GM13977 (cell line): ENCODE data around the gene SPSB3.

Experiments used
- DNase-seq: peaks from one replicate; pipeline ENCODE4 v3.0.0; 2012; ENCODE audit warnings: low spot score
- in situ Hi-C: fragments of 300-500 bp; cut with MboI; formaldehyde crosslinking; loops from one replicate; pipeline ENCODE4 v1.12.0; 2022; ENCODE audit warnings: low sequenced_read_pairs, low pct_unique_long_range_greater_than_20kb, mixed read lengths, inconsistent platforms; ENCODE audit not compliant: unreplicated experiment
- TF ChIP-seq, protein P1 (sequence below): IDR thresholded peaks from 2 replicates; pipeline ENCODE4 v1.5.1; 2012; ENCODE audit warnings: mild to moderate bottlenecking, control low read depth; ENCODE audit not compliant: insufficient read depth; ENCODE audit errors: extremely low read depth, missing control alignments

Gene SPSB3

DNA sequence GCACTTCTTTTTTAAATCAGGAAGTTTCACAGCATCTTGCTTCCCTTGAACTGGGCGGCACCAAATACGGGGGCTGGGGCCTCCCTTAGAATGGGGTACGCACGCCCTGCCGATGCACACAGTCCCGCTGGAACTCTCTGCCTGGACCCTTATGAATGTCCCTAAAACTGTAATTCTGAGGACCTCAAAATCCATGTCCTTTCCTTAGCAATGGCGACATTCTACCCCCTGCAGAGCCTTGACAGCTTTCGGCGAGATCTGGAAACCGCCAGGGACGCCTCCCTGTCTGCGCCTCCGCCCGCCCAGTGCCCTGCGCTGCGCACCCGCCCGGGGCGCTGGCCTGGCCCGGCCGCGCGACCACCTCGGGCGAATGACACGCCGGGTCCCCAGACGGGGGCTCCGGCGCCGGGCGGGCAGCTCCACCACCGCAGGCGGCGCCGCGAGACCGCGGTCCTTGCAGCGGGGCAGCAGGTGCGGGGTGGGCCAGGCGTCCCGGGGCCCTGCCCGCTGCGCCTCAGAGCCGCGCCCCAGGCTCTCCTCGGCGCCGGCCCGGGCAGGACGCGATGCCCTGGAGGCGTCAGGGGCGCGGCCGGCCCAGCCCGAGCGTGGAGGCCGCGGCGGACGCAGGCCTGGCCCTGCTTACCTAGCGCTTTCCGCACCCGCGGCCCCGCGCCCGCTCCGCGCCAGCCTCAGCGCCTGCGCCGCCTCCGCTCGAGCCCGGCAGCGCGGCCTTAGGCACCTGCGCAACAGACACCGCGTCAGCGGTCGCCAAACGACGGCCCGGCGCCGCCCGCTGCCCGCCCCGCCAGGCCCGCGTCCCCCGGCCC is 43.7 kb upstream of the SPSB3 start:
- in situ Hi-C loops: no loop called here
- DNase-seq: peak; percentile 92
- TF ChIP-seq, protein P1, sequence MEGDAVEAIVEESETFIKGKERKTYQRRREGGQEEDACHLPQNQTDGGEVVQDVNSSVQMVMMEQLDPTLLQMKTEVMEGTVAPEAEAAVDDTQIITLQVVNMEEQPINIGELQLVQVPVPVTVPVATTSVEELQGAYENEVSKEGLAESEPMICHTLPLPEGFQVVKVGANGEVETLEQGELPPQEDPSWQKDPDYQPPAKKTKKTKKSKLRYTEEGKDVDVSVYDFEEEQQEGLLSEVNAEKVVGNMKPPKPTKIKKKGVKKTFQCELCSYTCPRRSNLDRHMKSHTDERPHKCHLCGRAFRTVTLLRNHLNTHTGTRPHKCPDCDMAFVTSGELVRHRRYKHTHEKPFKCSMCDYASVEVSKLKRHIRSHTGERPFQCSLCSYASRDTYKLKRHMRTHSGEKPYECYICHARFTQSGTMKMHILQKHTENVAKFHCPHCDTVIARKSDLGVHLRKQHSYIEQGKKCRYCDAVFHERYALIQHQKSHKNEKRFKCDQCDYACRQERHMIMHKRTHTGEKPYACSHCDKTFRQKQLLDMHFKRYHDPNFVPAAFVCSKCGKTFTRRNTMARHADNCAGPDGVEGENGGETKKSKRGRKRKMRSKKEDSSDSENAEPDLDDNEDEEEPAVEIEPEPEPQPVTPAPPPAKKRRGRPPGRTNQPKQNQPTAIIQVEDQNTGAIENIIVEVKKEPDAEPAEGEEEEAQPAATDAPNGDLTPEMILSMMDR: no peak

DNA sequence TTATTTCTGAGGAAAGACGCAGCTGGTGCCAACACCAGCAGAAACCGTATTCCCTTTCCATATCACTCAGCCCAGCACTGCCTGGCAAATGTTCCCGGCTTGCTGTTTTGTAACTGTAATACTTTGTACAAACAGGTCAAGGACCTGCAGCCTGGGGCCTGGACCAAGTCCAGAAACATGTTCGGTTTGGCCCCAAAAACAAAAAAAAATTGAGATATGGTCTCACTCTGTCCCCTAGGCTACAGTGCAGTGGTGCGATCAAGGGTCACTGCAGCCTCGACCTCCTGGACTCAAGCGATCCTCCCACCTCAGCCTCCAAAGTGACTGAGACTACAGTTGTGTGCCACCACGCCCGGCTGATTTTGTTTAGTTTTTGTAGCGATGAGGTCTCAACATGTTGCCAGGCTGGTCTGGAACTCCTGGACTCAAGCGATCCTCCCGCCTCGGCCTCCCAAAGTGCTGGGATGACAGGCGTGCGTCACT is 43.1 kb upstream of the SPSB3 start:
- TF ChIP-seq, protein P1: no peak
- DNase-seq: no peak
- in situ Hi-C loops: no loop called here

DNA sequence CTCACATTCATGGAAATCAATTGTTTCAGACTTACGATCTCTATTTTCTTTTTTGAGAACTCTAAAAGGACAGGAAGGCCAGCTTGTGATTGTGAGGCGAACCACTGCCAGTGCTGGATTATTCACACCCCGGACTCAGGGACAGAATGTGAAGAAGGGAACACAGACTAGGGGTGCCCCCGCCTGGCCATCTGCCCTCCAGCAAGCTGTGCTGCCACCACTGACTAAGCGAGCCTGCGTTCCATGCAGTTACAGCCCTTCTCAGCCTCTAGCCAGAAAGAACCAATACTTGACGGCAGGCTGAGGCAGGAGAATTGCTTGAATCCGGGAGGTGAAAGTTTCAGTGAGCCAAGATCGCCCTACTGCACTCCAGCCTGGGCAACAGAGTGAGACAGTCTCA is 41.5 kb upstream of the SPSB3 start:
- no peak for DNase-seq
- in situ Hi-C loops: no loop called here
- TF ChIP-seq, protein P1: peak; percentile 36

DNA sequence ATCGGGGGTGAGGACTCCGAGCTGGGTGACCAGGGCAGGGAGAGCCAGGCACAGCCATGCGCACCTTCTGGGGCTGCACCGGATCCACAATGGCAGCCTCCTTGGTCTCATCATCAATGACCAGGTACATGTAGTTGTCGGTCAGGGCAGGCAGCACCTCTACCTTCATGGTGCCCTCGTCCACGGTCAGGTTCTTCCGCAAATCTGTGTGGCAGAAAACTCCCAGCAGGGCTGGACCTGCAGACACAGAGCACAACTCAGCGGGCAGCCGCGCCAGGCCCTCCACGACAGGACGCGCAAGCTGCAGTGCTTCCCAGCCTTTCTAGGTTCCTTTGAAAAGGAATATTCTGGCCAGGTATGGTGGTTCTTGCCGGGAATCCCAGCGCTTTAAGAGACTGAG is 40.4 kb upstream of the SPSB3 start:
- TF ChIP-seq, protein P1: no peak
- in situ Hi-C loops: no loop called here
- no peak for DNase-seq

DNA sequence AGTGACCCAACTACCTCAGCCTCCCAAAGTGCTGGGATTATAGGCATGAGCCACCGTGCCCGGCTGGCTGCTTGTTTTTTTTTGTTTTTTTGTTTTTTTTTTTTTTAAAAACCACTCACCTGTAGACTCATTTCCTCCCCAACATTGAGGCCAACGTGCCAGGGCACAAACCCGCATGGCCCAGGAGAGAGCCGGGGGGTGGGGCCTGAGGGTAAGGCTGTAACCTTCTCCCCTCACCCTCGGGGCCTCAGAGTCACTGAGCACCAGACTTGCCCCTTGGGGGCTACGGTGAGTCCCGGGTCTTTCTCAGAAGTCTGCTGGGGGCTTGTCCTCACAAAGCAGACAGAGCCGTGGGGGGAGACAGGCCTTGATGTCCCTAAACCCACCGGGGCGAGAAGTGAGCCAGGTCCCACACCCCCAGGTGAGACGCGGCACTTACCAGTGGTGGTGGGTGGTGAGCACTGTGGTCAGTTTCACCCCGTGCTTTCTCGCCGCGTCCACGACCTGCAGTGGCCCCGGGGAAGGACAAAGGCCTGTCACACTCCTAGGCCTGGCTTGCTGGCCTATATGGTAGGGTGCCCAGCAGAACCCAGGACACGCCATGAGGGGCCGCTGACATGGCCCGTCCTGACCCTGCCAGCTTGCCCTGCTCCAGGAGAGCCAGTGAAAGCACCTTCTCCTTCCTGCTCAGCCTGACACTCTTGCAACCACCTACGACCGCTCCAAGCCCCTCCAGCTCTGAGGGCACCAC is 39.7 kb upstream of the SPSB3 start:
- DNase-seq: no peak
- TF ChIP-seq, protein P1: no peak
- in situ Hi-C loops: no loop called here

DNA sequence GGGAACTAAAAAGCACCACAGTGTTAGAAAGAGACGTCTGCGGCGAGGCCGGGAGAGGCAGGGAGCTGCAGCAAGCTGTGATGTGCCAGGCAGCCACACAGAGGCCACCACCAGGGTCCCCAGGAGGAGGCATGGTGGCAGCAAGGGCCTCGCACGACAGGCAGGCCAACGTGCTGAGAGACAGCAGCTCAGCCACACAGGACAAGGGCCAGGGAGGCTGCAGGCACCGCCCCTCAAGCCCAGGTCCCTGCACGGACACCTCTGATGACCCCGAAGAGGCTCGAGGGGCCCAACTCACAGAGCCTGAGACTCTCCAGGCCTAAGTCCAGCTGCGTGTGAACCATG is 38.5 kb upstream of the SPSB3 start:
- in situ Hi-C loops: no loop called here
- TF ChIP-seq, protein P1: no peak
- no peak for DNase-seq
